Upper lobe of left lung (tissue), 6 donors: ENCODE data around the gene AXL. TPM values are rescaled to one million over a fixed set of nuclear protein-coding genes. Genes with fewer than 3 reads are reported as not detected.

Source experiments
- ATAC-seq, 2 donors: fragments of 200-7000 bp; cut with Tn5 transposase; one replicate each; pipeline ENCODE4 v1.9.1; 2022; ENCODE audit warnings: mild to moderate bottlenecking in 2 of 2, moderate library complexity in 2 of 2; ENCODE audit not compliant: low FRiP score in 2 of 2
- DNase-seq, 2 donors: peaks; one replicate each; pipeline ENCODE4 v3.0.0-alpha.2; 2019 to 2020
- H3K27ac ChIP-seq, 4 donors: fragments of 200-600 bp; sonication (generic); one replicate each; pipeline ENCODE4 v1.5.1; 2016 to 2019
- H3K27me3 ChIP-seq, 4 donors: fragments of 200-600 bp; sonication (generic); one replicate each; pipeline ENCODE4 v1.5.1; 2017 to 2019
- H3K36me3 ChIP-seq, 4 donors: fragments of 200-600 bp; sonication (generic); one replicate each; pipeline ENCODE4 v1.5.1; 2016 to 2019
- H3K4me1 ChIP-seq, 4 donors: fragments of 200-600 bp; sonication (generic); one replicate each; pipeline ENCODE4 v1.5.1; 2018 to 2019
- H3K4me3 ChIP-seq, 4 donors: fragments of 200-600 bp; sonication (generic); one replicate each; pipeline ENCODE4 v1.5.1; 2017 to 2019; ENCODE audit warnings: mild to moderate bottlenecking in 2 of 4, moderate library complexity in 1 of 4
- H3K9me3 ChIP-seq, 4 donors: fragments of 200-600 bp; sonication (generic); one replicate each; pipeline ENCODE4 v1.5.1; 2018 to 2019
- CTCF ChIP-seq, 6 experiments: fragments of 450-650 bp in 4 of 6; fragments of 200-600 bp in 2 of 6; sonication (generic) in 2 of 6; IDR thresholded peaks; one replicate each; pipeline ENCODE4 v1.5.1; 2016 to 2019; ENCODE audit warnings: antibody characterized with exemption in 6 of 6
- EP300 ChIP-seq, 4 donors: sonication (generic); formaldehyde crosslinking; IDR thresholded peaks; one replicate each; pipeline ENCODE4 v1.5.1; 2017; ENCODE audit warnings: antibody characterized with exemption in 4 of 4, control low read depth in 2 of 4
- POLR2A ChIP-seq, 4 donors: fragments of 450-650 bp; IDR thresholded peaks; one replicate each; pipeline ENCODE4 v1.5.1; 2016 to 2017; ENCODE audit warnings: antibody characterized with exemption in 4 of 4, mild to moderate bottlenecking in 2 of 4
- POLR2AphosphoS5 ChIP-seq, 2 donors: sonication (generic); formaldehyde crosslinking; IDR thresholded peaks; one replicate each; pipeline ENCODE4 v1.5.1; 2017; ENCODE audit warnings: antibody characterized with exemption in 2 of 2
- WGBS, 2 donors: methylation state at CpG; one replicate each; pipeline ENCODE4 v1.1.5; 2017 to 2018; 5-methylcytosine and 5-hydroxymethylcytosine counted together
- total RNA-seq, 6 donors: library from RNA; depleted of rRNA in 4 of 6; stranded (reverse); fragments of >200 nt in 4 of 6; gene quantifications; one replicate each; pipeline versions ENCODE4 v1.1.0 to v1.2.1, GENCODE V29; 2016 to 2021
- donor health status: DM: no; HTN: no; CAD: no; lungs with moderate emphysema.
- donor health status: DM: no; HTN: yes; CAD: no; lungs with severe emphysema.

The AXL gene
- total RNA-seq, 6 donors from 2014 or later = 28.4 to 96.9 (median 71.7) TPM

GRCh38 chr19:41305927-41306793, 87.1 kb downstream of the AXL start:
- H3K4me3 ChIP-seq = no peak overlapping the region
- WGBS, 2 donors = 70 to 84% methylated on average over 10 to 12 of the region's 13 CpGs
- TF ChIP-seq POLR2A (IDR thresholded peaks at IDR 0.05) (no peak), POLR2AphosphoS5 (IDR thresholded peaks at IDR 0.05) (no peak), EP300 (IDR thresholded peaks at IDR 0.05) (no peak), CTCF (IDR thresholded peaks at IDR 0.05) (no peak)
- peaks cover 0 to 4% (median 0%) of the 10 kb centered on the region in 4 donors for H3K9me3 ChIP-seq
- H3K27me3 ChIP-seq = no peaks in the 10 kb centered on the region
- DNase-seq (peak in 1 of 2 donors; percentile 19), ATAC-seq (no peak)
- peaks cover 26 to 68% (median 52%) of the 10 kb centered on the region in 4 donors for H3K36me3 ChIP-seq
- H3K4me1 ChIP-seq = peaks cover 32 to 47% (median 35%) of the 10 kb centered on the region in 4 donors
- peak overlapping the region; percentile 68 to 98 (median 94) for H3K27ac ChIP-seq

DNA sequence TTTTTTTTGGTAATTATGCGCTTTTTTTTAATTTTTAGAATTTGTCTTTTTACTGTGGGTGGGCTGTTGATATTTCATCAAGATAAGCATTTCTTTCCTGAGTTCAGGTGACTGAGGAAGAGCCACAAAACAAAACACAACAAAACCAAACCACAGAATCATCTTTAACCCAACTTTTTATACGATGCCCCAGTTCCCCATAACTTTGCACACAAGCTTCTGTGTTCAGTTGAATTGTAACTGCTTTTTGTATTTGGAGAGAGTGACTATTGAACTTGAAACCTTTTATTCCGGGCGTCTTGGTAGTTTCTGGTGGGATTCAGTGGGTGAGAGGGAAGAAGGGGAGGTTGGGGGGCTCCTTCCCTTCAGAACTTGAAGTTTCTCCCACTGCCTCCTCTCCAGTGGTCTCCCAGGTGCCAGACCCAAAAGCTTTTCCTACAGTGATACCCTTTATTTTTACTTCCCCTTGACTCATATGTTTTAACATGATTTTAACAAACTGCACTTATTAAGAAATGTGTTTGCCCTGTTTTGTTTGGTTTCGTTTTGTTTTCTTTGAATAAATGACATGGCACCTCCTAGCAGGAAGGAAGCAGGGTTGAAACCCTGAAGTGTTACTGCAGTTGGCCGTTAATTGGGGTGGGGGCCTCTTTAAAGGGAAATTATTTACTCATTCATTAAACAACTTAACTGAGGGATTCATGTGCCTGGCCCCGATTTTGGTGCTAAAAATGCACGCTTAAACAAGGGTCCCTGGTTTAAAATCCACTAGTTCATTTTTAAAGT, 88.3 kb downstream of the AXL start:
- peaks cover 26 to 60% (median 44%) of the 10 kb centered on the region in 4 donors for H3K36me3 ChIP-seq

DNA sequence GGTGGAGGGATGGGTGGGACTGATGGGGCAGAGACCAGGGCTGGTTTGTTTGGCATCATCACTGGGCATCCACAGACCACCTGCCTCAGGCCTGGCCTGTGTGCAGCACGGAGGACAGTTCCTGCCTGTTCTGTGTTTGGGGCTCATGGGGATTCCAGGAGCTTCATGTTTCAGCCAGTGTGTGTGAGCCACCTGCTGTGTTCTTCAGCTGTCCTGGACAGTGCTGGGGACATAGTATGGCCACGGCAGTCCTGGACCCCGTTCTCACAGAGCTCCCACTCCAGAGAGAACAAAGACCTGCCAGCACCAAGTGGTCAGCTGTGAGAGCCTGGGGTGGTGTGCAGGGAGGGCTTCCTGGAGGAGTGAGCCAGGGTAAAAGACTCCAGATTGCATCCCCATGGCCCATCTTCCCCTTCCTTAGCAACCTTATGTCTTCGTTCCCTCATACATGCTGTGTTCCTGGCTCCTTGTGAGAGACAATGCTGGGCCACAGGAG, 89.0 kb downstream of the AXL start:
- ATAC-seq (peak in 1 of 2 donors; percentile 0), DNase-seq (no peak)
- peaks cover 26 to 61% (median 42%) of the 10 kb centered on the region in 4 donors for H3K36me3 ChIP-seq
- H3K4me1 ChIP-seq = peaks cover 41 to 65% (median 45%) of the 10 kb centered on the region in 4 donors
- H3K27me3 ChIP-seq = no peaks in the 10 kb centered on the region
- H3K9me3 ChIP-seq = peaks cover 0 to 4% (median 0%) of the 10 kb centered on the region in 4 donors
- no peak overlapping the region for H3K4me3 ChIP-seq
- WGBS, 2 donors = 27 to 44% methylated on average over 2 to 4 of the region's 4 CpGs
- H3K27ac ChIP-seq = peak overlapping the region; percentile 93 to 98 (median 97)
- TF ChIP-seq CTCF (IDR thresholded peaks at IDR 0.05) (no peak), POLR2AphosphoS5 (IDR thresholded peaks at IDR 0.05) (no peak), POLR2A (IDR thresholded peaks at IDR 0.05) (no peak)

More for the DNA sequence above, 88.3 kb downstream of the AXL start:
- 43 to 49% methylated on average over 8 of the region's 8 CpGs for WGBS, 2 donors
- Histone ChIP-seq H3K4me1 (peaks cover 41 to 58% (median 44%) of the 10 kb centered on the region in 4 donors), H3K27me3 (no peaks in the 10 kb centered on the region), H3K27ac (peak overlapping the region; percentile 93 to 98 (median 97)), H3K9me3 (peaks cover 0 to 4% (median 0%) of the 10 kb centered on the region in 4 donors), H3K4me3 (no peak overlapping the region)
- TF ChIP-seq POLR2AphosphoS5 (IDR thresholded peaks at IDR 0.05) = no peak
- TF ChIP-seq CTCF (IDR thresholded peaks at IDR 0.05) = no peak
- no peak for TF ChIP-seq EP300 (IDR thresholded peaks at IDR 0.05)
- TF ChIP-seq POLR2A (IDR thresholded peaks at IDR 0.05) = no peak
- no peak for DNase-seq
- no peak for ATAC-seq

- Histone ChIP-seq H3K4me3 (peak overlapping the region in 2 of 4 donors; percentile 73 to 86), H3K27ac (peak overlapping the region; percentile 93 to 98 (median 97)), H3K4me1 (peaks cover 41 to 65% (median 46%) of the 10 kb centered on the region in 4 donors), H3K27me3 (no peaks in the 10 kb centered on the region), H3K36me3 (peaks cover 26 to 61% (median 42%) of the 10 kb centered on the region in 4 donors), H3K9me3 (peaks cover 0 to 4% (median 0%) of the 10 kb centered on the region in 4 donors)
- WGBS, 2 donors = 19 to 24% methylated on average over 8 of the region's 8 CpGs
- peak in 1 of 2 donors; percentile 94 for DNase-seq
- peak; percentile 83 to 93 for ATAC-seq
- TF ChIP-seq EP300 (IDR thresholded peaks at IDR 0.05) = no peak
- peak; percentile 53 to 56 for TF ChIP-seq POLR2AphosphoS5 (IDR thresholded peaks at IDR 0.05)
- TF ChIP-seq CTCF (IDR thresholded peaks at IDR 0.05) = peak; percentile 94 to 98 (median 96)
- peak in 1 of 4 donors; percentile 7 for TF ChIP-seq POLR2A (IDR thresholded peaks at IDR 0.05)
Observed at GRCh38 chr19:41308450-41309179, 89.6 kb downstream of the AXL start.
